Measurements from ENCODE around the gene PPP4R2.

Gene PPP4R2

GRCh38 chr3:73108750-73109149, 112.1 kb downstream of the PPP4R2 start:
- H3K27ac ChIP-seq: no peak overlapping the region
- no peak for TF ChIP-seq ZFX (IDR thresholded peaks at IDR 0.05; ENCODE audit: borderline replicate concordance)
- no peak for TF ChIP-seq CTCF (IDR thresholded peaks at IDR 0.05)

- no peak for TF ChIP-seq CTCF (IDR thresholded peaks at IDR 0.05)
- no peak for TF ChIP-seq ZFX (IDR thresholded peaks at IDR 0.05; ENCODE audit: borderline replicate concordance)
- H3K27ac ChIP-seq: no peak overlapping the region
Observed at GRCh38 chr3:73110530-73110929, 113.9 kb downstream of the PPP4R2 start.

GRCh38 chr3:73114711-73115110, 118.1 kb downstream of the PPP4R2 start:
- TF ChIP-seq CTCF (IDR thresholded peaks at IDR 0.05) (no peak), ZFX (IDR thresholded peaks at IDR 0.05; ENCODE audit: borderline replicate concordance) (no peak)
- H3K27ac ChIP-seq: no peak overlapping the region

GRCh38 chr3:73115806-73116205, 119.2 kb downstream of the PPP4R2 start:
- no peak for TF ChIP-seq ZFX (IDR thresholded peaks at IDR 0.05; ENCODE audit: borderline replicate concordance)
- no peak overlapping the region for H3K27ac ChIP-seq

Measured in 22Rv1 (cell line).